CD4-positive, alpha-beta T cell treated with Interleukin-15 for 4 hours (primary cell): ENCODE results near the gene C2orf92.

Experiments
- DNase-seq: peaks from one replicate; pipeline ENCODE4 v3.0.0-alpha.2; 2020; ENCODE audit warnings: low spot score

C2orf92 gene

DNA sequence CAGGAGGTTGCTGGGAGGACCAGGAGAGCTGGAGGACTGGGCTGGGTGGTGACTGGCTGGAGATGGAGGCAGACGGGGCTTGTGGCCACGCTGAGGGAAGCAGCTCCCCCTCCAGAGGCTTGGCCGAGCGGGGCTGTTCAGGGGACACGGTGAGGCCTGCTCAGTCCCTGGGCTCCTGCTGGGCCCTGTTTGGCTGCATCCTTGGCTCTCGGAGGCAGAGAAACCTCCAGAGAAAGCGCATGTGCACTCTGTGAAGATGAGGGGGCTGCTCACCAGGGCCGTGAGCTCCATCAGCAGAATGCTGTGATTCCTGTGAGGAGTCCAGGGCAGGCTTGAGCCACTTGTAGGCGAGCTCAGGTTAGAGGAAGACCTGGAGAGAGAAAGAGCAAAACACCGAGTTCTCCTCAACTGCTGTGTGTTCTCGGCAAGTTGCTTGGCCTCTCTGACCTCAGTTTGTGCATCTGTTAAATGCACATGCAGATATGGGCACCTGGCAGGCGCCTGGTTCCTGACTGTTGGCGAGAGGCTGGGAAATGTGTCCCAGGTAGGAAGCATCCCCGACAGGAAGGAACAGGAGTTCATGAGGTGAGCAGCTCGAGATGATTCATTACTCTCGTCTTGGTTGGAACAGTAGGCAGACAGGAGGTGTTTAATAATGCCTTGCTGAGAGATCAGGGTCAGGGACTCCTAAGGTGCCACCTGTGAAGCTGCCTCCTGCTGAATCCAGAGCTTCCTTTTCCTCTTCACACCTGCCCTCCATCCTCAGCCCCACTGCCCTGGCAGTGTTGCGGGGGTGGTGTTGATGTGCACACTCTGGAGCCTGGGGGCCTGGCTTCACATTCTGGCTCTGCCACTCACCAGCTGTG lies 44.8 kb downstream of the C2orf92 start:
- peak; percentile 35 for DNase-seq

DNA sequence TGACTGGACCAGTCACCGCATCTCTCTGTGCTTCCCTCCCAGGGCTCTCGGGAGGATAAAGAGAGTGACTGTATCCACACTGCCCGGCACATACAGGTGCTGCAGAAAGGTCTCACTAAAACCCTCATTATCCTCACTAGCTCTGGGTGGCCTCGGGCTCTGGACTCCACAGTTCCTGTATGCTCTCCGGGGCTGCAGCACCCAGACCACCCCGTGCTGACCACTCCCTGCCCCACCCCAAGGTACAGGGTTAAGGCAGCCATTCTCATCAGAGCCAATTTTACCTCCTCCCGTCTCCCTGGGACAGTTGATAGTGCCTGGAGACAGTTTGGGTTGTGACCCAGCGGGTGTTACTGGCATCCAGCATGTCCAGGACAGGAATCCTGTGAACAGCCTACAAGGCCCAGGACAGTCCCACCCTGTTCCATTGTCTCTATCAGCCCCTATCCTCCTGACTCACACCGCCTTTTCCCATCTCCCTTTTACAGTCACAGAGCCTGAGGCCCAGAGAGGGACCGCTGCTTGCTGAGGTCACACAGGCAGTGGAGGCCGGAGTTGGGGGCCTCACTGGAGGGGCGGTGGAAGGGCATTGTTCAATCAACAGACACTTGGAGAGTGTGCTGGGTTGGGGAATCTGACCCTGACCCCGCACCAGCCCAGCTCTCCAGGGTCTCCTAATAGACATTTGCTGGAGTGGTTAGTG lies 45.6 kb downstream of the C2orf92 start:
- no peak for DNase-seq

DNA sequence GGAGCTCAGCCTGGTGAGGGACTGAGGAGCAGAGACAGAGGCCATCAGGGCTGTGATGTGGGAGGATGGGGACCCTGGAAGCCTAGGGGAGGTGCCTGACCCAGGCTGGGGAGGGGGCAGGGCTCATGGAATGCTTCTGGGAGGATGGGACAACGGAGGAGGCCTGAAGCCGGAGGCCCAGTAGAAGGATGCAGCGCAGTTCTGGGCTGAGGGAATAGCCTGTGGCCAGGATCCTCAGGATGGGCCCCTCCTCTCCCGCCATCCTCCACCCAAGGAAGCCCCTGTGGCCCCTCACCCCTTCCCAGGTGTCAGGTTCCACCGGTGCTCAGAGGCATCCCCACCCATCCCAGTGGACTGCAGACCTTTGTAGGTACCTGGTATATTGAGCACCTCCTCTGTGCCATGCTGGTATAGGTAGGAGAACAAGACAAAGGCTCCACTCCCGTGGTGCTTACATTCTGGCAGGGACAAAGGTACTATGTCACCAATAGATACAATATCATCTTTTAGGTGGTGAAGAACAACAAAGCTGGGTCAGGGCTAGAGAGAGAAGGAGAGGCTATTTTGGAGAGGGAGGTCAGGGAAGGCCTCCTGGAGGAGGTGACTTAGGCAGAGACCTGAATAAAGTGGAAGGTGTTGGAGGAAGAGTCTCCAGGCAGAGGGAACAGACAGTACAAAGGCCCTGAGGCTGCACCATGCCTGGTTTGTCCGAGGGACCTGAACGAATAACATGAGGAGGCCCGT lies 46.6 kb downstream of the C2orf92 start:
- no peak for DNase-seq

DNA sequence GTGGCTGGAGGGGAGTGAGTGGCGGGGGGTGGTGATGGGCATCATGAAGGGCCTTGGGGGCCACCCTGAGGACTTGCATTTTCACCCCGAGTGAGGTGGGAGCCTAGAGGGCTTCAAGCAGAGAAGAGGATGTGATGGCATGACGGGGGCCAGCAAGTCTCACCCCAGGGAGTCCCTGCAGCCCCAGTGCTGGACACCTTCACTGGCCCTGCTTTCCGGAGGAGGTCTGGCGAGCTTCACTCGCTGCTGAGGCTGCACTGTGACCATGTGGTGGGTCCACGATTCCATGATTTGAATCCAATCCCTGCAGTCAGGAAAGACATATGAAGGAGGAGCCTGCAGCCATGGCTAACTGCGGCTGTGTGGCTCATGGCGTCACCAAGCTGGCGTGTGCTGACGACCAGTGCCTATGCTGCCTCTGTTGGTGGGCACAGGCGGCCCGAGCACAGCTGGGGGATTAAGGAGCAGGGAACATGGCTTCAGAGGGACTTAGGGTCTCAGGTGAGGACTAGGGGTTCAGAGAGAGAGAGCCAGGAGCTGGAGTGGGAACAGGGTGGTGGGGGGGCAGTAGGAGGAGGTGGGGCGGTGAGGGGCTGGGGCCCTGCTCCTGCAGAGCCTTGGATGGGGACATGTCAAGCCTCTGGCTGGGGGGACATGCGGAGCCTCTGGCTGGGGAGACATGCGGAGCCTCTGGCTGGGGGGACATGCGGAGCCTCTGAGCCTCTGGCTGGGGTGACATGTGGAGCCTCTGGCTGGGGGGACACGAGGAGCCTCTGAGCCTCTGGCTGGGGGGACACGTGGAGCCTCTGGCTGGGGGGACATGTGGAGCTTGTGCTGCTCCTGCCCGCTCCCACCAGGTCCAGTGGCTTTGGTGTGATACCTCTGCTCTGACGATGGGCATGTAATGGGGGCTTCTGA lies 47.4 kb downstream of the C2orf92 start:
- no peak for DNase-seq

DNA sequence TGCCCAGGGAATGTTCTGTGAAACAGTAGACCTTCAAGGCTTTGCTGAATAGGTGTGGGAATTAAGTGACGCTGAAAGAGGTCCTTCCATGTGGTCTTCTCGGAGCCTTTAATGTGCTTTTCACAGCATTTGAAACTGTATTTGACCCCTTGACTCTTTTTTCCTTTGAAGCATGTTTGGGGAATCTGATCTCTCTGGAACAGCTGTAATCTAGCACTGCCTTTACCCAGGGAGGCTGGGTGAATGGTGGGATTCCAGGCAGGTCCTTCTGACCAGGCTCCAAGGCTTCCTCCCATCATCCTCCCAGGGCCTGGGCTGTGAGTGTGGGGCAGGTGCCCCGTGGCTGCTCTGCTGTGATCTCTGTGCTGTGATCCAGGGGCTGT lies 48.1 kb downstream of the C2orf92 start:
- DNase-seq: no peak

DNA sequence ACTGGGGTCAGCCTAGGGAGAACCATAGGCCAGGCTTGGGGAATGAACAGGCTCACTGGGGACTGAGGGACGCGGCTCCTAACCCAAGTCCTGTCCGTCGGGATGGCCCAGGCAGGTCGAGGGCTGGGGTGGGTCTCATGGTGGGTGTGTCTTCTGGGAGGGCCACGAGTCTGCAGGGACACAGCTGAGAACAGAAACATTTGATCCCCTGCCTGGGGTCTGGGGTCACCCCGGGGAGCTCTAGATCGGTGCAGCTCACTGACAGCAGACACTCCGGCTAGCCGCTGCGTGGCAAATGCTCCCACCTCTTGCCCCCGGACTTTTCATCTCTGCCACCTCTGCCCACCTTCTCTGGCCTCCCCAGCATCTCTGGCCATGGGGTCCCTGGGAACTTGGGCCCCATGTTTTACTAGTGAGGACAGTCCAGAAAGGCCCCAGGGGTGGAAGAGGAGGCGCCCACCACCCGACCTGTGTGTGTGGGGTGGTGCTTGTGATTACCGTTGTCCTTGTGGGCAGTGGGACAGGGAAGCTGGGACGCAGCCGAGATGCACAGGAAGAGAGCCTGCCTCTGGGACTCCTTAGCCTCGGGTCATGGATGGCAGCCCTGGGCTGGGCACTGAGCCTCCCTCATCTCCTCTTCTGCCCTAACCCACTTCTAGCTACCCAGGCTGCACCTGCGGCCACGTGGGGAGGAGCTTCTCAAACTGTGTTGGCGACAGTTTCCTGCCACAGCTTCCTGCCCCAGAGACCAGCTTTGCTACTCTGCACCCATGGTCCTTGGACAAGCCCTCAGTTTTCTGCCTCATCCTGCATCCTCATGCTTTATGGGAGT lies 48.8 kb downstream of the C2orf92 start:
- DNase-seq: peak; percentile 76

DNA sequence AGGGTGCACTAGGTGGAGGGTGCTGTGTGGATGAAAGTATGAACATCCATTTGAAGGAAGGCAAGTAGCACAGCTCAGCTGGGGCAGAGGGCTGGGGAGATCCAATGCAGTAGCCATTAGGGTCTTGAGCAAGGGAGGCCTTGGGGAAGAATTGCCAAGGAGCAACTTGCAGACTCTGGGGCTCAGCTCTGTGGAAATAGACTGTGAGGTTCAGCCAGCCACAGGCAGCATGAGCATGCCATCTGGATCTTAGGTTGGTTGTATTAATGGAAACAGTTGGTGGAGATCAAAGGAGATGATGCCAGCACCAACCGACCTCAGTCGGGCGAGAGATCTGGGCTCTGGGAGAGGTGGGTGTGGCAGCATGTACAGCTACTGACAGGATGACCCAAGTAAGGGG lies 49.4 kb downstream of the C2orf92 start:
- DNase-seq: no peak

DNA sequence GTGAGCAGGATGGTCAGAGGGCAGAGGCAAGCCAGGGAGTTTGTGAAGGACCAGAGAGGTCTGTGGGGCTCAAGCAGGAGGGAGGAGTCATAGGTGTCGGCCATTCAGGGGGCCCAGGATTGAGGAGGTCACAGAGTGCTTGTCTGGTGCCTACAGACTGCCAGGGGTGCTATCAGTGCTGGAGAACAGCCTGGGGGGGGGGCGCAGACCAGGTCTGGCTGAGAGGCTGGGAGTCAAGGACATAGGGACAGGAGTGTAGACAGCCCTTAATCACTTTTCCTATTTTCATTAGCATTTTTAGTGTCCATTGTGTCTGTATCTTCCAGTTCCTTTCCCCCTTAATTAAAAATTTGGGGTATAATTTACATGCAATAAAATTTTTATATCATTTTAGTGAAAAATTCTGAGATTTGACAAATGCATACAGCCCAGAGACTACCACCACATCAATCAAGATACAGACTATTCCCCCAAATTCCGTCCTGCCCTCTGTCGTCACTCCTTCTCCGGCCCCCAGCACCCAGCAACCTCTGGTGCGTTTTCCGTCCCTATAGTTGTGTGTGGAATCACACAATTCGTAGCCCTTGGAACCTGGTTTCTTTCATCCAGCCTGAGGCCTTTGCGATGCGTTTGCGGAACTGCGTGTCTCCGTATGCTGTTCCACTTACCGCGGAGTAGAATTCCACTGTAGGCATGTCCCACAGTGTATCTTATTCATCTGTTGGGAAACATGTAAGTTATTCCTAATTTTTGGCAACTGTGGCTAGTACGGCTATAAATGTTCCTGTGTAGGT lies 50.0 kb downstream of the C2orf92 start:
- no peak for DNase-seq

DNA sequence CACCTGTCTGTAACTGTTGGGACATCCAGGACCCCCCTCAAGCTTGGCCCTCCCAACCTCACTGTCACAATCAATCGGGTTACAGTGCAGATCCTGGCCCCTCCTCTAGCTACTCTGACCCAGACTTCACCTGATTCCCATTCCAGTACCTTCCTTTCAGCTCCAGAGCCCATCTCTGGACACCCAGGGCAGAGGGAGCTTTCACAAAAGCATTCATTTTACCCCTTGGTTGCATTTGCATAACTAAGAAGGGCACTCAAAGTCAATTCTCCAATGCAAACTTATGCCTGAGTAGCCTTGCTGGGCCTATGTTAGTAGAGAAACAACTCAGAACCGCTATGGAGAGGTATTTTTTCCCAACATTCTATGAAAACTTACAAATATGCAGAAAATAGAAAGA lies 51.2 kb downstream of the C2orf92 start:
- no peak for DNase-seq

DNA sequence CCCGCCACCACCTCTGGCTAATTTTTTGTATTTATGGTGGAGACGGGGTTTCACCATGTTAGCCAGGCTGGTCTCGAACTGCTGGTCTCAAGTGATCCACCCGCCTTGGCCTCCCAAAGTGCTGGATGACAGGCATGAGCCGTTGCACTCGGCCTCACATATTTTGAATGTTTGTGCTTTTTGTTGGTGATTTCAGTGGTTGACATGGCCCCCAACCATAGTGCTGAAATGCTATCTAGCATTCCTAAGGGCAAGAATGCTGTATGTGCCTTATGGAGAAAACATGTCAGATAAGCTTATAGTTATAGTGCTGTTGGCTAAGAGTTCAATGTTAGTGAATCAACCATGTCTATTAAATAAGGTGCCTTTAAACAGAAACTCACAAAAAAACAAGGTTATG lies 52.7 kb downstream of the C2orf92 start:
- no peak for DNase-seq

DNA sequence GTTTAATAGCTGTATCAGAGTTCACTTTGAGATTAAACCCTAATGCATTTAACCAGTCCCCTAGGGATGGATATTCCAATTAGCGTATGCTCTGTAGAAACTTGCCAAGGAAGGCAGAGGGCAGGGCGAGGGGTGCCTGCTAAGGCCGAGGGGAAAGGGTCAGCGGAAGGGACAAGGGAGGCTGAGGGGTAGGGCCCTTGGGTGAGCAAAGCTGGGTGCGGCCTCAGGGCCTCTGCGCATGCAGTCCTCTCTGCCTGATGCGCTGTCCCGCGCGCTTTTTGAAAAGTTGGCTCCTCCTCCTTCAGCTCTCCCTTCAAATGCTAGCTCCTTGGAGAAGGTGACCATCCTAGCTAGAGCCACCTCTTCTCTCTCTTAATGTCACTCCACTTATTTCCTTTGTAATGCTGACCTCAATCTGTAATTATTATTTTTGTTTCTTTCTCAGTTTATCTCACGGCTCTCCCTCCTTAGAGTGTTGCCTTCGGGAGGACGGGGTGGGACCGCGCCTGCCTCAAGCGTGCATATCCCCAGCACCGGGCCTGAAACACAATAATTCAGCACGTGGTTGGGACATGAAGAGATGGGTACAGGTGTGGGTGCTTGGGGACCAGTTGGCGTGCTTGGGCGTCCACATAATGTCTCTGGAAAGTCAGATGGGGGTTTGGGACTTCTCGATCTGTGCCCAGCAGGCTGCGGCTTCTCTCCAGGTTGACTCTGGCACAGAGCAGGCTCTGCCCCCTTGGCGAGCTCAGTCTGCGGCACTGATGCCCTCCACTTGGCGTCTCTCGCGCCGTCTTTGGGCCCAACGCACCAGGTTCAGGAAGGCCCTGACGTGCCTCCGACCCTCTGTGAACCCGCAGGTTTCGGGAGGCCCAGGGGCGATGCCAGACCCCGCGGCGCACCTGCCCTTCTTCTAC lies 53.9 kb downstream of the C2orf92 start:
- no peak for DNase-seq

DNA sequence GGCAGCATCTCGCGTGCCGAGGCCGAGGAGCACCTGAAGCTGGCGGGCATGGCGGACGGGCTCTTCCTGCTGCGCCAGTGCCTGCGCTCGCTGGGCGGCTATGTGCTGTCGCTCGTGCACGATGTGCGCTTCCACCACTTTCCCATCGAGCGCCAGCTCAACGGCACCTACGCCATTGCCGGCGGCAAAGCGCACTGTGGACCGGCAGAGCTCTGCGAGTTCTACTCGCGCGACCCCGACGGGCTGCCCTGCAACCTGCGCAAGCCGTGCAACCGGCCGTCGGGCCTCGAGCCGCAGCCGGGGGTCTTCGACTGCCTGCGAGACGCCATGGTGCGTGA lies 54.5 kb downstream of the C2orf92 start:
- DNase-seq: no peak

DNA sequence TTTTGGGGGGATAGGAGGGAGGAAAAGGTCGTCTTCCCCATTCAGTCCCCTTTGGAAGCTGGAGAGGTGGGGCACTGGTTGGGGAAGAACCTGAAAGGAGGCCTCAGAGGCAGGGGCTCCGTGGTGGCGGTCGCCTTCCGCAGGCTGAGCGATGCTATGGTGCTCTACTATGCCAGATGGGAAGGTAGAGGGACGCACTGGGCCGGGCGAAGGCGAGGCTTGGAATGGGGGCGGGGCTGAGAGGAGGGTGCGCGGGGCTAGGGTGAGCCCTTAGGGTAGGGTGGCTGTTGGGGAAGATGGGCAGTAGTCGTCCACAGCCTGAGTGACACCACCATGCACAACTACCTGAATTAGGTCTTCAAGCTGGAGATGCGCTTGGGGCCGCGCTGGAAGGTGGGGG lies 55.0 kb downstream of the C2orf92 start:
- DNase-seq: no peak

DNA sequence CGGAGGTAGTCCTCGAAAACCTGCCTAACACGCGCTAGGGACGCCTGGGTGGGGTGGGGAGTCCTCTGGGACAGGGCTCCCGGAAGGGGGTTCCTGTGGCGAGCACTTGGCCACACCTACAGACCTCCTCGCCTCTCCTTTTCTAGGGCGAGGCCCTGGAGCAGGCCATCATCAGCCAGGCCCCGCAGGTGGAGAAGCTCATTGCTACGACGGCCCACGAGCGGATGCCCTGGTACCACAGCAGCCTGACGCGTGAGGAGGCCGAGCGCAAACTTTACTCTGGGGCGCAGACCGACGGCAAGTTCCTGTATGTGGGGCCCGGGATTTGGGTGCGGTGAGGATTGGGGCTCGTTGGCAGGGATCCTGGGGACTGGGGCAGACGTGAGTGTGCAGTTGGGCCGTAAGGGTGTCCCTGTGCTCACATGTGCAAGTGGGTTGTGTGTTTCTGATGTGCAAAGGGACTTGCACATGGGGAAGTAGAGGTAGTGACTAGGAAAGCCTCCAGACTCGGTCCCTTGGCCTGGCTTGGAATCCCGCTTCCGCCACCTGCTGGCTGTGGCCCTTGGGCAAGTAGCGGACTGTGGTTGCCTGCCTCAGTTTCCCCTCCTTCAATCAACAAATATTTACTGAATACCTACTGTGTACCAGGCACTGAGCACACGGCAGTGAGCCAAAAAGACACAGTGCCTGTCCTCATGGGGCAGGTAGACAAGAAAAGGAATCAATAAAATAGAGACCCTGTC lies 55.6 kb downstream of the C2orf92 start:
- no peak for DNase-seq

DNA sequence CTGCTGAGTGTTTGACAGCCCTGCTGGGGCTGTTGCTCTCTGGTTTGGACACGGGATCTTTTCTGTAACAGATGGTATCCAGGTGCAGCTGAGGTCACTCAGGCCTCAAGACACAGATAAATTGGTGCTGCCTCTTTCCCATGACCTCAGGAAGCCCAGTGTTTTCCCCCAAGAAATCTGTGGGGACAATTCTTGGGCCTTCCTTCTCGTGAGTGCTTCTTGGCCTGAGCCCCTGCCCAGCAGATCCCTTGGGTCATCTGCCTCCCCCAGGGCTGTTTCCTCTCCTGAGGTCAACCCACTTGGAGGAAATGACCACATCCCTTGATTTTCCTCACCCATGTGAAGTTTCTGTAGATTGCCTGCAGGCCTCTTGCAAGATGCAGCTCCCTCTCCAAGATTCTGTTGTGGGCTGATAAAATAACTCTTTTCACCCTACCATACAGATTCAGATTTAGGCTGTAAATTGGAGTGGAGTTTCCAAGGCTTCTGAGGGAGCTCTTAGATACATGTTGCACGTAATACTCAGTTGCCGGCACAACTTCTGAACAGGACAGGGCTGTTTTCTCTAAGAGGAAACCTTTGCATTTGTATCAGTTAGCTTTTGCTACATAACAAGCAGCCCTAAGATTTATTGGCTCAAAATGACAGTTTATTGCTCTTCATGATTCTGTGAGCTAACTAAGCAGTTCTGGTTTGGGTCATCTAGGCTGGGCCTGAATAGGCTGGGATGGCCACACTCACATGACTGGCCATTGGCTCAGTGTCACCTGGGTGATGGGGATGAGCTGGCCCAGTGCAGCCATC lies 57.0 kb downstream of the C2orf92 start:
- DNase-seq: no peak

DNA sequence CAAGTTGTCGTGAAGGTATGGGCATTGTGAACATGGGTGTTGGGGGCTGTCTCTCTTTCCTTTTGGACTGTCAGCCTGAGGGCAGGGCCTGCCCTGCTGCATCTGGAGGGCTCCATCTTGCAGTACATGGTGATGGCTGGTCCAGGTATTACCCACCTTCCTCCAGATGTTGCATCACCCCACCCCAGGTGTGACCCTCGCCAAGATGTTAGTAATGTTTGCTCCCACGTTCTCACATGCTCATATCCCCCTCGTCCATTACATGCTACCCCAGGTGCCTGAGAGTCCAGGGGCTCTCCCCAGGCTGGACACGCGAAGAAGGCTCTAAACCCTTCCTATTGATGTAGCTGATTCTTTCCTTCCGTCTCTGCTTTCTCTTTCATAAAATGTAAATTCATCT lies 57.8 kb downstream of the C2orf92 start:
- DNase-seq: no peak

DNA sequence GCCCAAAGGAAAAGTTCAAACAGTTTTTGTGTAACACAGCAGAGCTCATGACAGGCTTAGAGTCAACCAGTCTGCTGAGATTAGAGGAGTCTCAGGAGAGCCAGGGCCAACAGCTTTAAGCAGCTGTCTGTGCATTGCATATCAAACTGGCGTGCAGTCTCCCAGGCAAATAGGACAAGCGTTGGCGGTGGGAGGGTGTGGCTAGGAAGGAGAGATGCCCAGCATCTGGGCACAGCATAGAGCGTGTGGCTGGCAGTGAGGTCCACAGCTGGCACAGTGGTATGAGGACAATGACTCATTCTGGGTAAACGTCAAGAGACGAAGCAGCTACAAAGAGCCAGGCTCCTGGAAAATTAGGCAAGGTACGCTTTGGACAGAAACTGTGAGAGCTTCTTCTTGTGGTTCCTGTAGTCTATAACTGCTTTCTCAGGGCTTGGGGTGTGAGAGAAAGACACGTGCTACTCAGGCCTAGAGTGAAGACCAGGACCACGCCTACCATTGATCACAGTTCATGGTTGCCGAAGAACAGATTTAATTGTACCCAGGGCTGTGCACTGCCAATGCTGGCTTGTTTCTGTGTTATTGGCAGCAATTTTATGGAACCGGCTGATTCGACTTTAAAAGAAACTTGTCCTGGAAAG lies 58.7 kb downstream of the C2orf92 start:
- peak; percentile 31 for DNase-seq
